ENCODE measurements around the gene EEF1A1.
"Not testable (repeated sequence)": the region's sequence is repeated elsewhere in the genome, so short reads cannot be mapped to it uniquely, and the experiment has no call there.

DNA sequence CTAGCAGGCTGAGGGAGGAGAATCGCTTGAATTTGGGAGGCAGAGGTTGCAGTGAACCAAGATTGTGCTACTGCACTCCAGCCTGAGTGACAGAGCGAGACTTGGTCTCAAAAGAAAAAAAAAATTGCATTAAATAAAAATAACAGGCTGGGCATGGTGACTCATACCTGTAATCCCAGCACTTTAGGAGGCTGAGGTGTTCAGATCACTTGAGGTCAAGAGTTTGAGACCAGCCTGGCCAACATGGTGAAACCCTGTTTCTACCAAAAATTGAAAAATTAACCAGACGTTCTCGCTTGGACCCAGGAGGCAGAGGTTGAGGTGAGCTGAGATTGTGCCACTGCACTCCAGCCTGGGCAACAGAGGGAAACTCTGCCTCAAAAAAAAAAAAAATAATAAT is 30.3 kb upstream of the EEF1A1 start:
- TF ChIP-seq MXI1 (IDR thresholded peaks at IDR 0.05; ENCODE audit: borderline replicate concordance, low read depth, low read length); CEBPB (IDR thresholded peaks at IDR 0.05; ENCODE audit: low read depth, low read length); NFE2L2 (IDR thresholded peaks at IDR 0.05; ENCODE audit: low read depth, low read length): not testable (repeated sequence)
- TF ChIP-seq, protein P1, sequence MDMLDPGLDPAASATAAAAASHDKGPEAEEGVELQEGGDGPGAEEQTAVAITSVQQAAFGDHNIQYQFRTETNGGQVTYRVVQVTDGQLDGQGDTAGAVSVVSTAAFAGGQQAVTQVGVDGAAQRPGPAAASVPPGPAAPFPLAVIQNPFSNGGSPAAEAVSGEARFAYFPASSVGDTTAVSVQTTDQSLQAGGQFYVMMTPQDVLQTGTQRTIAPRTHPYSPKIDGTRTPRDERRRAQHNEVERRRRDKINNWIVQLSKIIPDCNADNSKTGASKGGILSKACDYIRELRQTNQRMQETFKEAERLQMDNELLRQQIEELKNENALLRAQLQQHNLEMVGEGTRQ (IDR thresholded peaks at IDR 0.05; ENCODE audit: low read depth, low read length): not testable (repeated sequence)

Data from IMR-90 (cell line).